GM19455 (cell line): Measurements from ENCODE around the gene PKNOX2.

Source experiments
- ATAC-seq: cut with Tn5 transposase; IDR thresholded peaks from one replicate; pipeline ENCODE4 v1.9.1; 2021; ENCODE audit not compliant: unreplicated experiment

PKNOX2 gene

GRCh38 chr11:125332821-125333220, 168.3 kb downstream of the PKNOX2 start:
- no peak for ATAC-seq

- no peak for ATAC-seq
Measured at GRCh38 chr11:125333354-125334073, 169.0 kb downstream of the PKNOX2 start.

GRCh38 chr11:125335106-125335505, 170.6 kb downstream of the PKNOX2 start:
- ATAC-seq: no peak

- no peak for ATAC-seq
Measured at GRCh38 chr11:125337836-125338834, 173.6 kb downstream of the PKNOX2 start.

DNA sequence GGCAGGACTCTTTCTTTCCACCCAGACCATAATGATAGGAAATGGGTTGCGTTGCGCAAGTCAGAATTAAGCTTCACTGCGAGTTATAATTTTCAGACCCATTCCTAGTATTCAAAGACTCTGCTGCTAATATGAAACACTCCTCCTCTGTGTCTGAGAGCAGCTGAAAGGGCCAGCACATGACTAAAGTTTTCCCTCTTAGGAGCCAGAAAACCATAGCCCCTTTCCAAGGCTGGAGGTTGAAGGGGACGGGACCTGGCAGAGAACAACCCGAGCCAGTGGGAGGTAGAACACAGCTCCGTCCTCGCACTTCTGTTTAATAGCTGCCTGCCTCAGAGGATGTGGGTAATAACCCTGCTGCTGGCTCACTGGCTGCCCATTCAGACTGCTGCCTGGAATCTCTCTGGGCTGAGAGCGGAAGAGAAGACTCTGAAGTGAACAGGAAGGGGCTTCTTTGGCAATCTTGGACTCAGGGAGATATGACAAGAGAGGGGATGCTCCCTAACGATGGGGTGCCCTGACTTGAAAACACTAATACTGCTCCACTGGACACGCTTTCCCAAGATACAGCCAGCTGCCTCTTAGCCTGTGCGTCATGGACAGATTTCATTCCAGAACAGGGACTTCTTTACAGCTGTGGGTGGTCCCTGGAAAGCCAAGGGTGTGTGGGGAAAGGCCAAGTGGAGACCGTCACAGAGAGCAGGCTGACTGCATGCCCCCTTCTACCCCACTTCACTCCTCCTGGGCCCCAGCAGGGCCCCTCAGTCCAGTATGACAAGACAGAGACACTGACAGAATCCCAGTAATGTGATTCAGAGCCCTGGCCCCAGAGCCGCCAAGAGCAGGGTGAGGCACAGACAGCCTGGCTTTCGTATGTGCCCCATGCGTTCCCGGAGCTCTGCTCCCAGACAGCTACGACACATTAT, 174.6 kb downstream of the PKNOX2 start:
- ATAC-seq: no peak

- no peak for ATAC-seq
Measured at GRCh38 chr11:125341676-125342075, 177.1 kb downstream of the PKNOX2 start.

- ATAC-seq: no peak
Measured at GRCh38 chr11:125342281-125342930, 177.9 kb downstream of the PKNOX2 start.

DNA sequence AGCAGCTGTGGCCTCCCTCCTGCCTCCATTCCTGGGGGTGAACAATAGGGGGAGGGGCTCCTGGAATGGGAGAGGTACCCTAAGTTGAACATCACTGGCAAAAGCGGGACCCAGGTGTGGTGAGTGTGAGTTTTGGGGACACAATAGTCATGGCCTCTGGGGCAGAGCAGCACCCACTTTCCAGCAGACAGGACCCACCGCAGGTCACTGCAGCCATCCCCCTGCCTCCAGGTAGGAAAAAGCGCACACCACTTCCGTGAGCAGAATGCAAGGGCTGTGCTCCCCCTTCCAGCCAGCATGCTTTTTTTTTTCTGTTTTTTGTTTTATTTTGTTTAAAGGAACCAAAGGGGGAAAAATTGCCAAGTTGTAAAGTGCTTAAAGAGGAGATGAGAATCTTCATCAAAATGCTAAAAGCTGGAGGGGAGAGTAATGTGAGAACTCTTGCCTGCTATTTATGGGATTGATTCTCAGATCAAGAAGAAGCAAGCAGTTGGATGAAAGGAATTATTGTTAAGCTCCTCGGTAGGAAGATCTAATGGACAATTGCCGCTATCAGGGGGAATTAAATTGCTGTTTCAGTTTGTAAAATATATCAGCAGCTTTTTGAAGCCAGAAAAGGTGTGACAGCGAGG, 178.7 kb downstream of the PKNOX2 start:
- ATAC-seq: no peak

DNA sequence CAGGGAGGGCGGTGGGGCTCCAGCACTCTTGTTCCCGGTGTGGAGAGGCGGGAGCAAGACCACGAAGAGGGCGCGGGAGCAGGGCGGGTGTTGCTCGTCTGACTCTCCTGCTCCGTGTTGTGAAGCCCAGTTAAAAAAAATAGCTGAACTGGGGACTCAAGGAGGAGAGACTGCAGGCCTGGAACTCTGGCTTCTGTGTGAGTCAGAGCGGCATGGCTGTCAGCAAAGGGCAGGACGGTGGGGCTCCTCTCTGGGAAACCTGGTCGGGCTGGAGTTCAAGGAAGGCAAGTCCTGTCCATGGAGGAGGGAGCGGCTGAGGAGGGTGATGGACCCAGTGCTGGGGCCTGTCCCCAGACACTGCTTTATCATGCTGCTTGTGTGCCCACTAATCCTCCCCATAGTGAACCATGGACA, 179.2 kb downstream of the PKNOX2 start:
- no peak for ATAC-seq

DNA sequence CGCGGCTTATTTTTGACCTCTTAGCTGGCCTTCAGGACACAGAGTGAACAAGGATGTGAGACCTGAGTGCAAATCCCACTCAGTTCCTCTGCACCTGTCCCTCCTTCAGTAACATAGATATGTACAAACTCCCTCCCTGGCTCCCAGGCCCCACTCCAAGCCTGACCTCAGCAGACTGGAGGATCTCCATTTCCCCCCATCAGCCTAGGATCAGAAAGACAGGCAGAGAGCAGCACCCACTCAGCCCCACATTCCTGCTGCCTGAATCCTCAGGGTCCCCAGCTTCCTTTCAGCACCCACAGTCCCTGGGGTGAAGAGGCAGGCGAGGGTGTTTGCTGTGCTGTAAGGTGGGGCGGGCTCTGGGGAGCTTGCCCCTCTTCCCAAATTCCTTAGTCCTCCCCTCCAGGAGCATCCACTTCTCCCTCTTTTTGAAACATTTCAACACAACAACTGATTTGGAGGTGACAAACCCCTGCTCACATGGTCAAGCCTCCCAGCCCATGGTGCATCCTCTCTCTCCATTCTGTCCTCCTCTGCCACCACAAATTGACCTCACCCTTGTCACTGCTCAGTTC, 180.4 kb downstream of the PKNOX2 start:
- no peak for ATAC-seq

GRCh38 chr11:125345421-125346178, 181.0 kb downstream of the PKNOX2 start:
- no peak for ATAC-seq

GRCh38 chr11:125346179-125346530, 181.6 kb downstream of the PKNOX2 start:
- no peak for ATAC-seq

DNA sequence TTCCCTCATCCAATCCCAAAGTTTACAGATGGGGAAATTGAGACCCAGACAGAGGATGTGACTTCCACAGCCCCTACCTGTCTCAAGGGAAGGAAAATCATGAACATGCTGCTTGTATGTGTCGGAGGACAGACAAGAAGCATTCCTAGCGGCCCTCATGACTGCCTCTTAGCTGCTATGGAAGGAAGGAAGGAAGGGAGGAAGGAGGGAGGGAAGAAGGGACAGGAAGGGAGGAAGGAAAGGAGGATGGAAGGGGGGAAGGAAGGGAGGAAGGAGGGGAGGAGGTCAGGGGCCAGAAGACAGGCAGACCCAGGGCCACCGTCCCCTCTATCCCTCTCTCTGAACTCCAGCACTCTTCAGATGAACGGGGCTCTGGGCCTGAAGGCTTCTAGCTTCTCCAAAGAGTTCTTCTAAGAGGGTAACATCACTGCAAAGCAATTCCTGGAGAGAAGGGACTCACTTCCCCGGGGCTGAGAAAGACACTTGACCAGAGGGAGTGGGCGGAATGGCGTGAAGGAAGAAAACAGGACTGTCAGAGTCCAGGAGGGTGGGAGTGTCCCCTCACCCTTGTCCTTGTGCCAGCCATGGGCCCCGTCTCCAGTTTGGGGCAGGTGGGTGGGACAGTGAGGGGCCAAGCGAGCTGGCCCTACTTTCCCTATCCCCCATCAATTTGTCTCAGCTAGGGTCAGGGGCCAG, 182.2 kb downstream of the PKNOX2 start:
- ATAC-seq: no peak

- ATAC-seq: no peak
Measured at GRCh38 chr11:125347261-125347585, 182.7 kb downstream of the PKNOX2 start.

- ATAC-seq: no peak
Measured at GRCh38 chr11:125348141-125348651, 183.6 kb downstream of the PKNOX2 start.

- ATAC-seq: peak; percentile 53
Measured at GRCh38 chr11:125348674-125349309, 184.2 kb downstream of the PKNOX2 start.

GRCh38 chr11:125350206-125351032, 185.9 kb downstream of the PKNOX2 start:
- ATAC-seq: no peak
